HEK293 (cell line): ENCODE measurements around the gene RNF169.

Experiments used
- CTCF ChIA-PET: fragments of 350-600 bp; formaldehyde crosslinking; extraction: SDS; loops from one replicate; lab custom pipeline; 2021; ENCODE audit warnings: antibody characterized with exemption; lab: Yijun Ruan, JAX
- POLR2A ChIA-PET: fragments of 300-600 bp; formaldehyde crosslinking; extraction: SDS; loops from one replicate; lab custom pipeline; 2020; ENCODE audit warnings: antibody characterized with exemption, inconsistent platforms; lab: Yijun Ruan, JAX
- H3K27ac ChIP-seq: fragments of 200-500 bp; sonication (Bioruptor generic); 2 replicates; pipeline ENCODE4 v1.5.1; 2014; ENCODE audit warnings: low read depth, low read length, control low read depth, inconsistent platforms; ENCODE audit errors: extremely low read depth
- H3K36me3 ChIP-seq, 2 experiments: fragments of 200-500 bp in 1 of 2; sonication (Bioruptor generic) in 1 of 2; 1 replicate in 1 of 2; 2 replicates in 1 of 2; pipeline ENCODE4 v1.5.1; 2014 to 2017; ENCODE audit warnings: inconsistent platforms in 2 of 2, low read length in 2 of 2; ENCODE audit not compliant: control insufficient read depth in 2 of 2, insufficient read depth in 1 of 2
- H3K4me1 ChIP-seq: fragments of 200-500 bp; sonication (Bioruptor generic); 2 replicates; pipeline ENCODE4 v1.5.1; 2014; ENCODE audit warnings: mild to moderate bottlenecking, low read length, inconsistent platforms; ENCODE audit not compliant: control insufficient read depth, insufficient read depth
- H3K4me3 ChIP-seq: 2 replicates; pipeline ENCODE4 v1.5.1; 2011; ENCODE audit warnings: low read depth, mild to moderate bottlenecking, control low read depth, low read length, moderate library complexity
- H3K9me3 ChIP-seq: fragments of 200-500 bp; sonication (Bioruptor generic); 2 replicates; pipeline ENCODE4 v1.5.1; 2014; ENCODE audit warnings: low read depth, low read length, inconsistent platforms; ENCODE audit not compliant: control insufficient read depth, insufficient read depth
- GFI1B ChIP-seq: fragments of 450-650 bp; formaldehyde crosslinking; IDR thresholded peaks from 2 replicates; pipeline ENCODE4 v1.5.1; 2016; ENCODE audit warnings: missing biosample characterization, missing genetic modification characterization
- HOXD13 ChIP-seq: sonication (generic); formaldehyde crosslinking; IDR thresholded peaks from 2 replicates; pipeline ENCODE4 v1.8.0; 2022; ENCODE audit warnings: missing genetic modification reagents, borderline replicate concordance
- PRDM2 ChIP-seq: fragments of 450-650 bp; formaldehyde crosslinking; IDR thresholded peaks from 2 replicates; pipeline ENCODE4 v1.5.1; 2016; ENCODE audit warnings: missing biosample characterization, missing genetic modification characterization, borderline replicate concordance
- PRDM6 ChIP-seq: fragments of 450-650 bp; formaldehyde crosslinking; IDR thresholded peaks from 2 replicates; pipeline ENCODE4 v1.5.1; 2017; ENCODE audit warnings: missing biosample characterization, missing genetic modification characterization
- ZBTB20 ChIP-seq: fragments of 450-650 bp; formaldehyde crosslinking; IDR thresholded peaks from 2 replicates; pipeline ENCODE4 v1.5.1; 2016; ENCODE audit warnings: missing biosample characterization, missing genetic modification characterization
- ZBTB48 ChIP-seq: fragments of 450-650 bp; formaldehyde crosslinking; IDR thresholded peaks from 2 replicates; pipeline ENCODE4 v1.5.1; 2016; ENCODE audit warnings: missing biosample characterization, missing genetic modification characterization
- ZNF16 ChIP-seq: fragments of 450-650 bp; formaldehyde crosslinking; IDR thresholded peaks from 2 replicates; pipeline ENCODE4 v1.5.1; 2016; ENCODE audit warnings: low read depth, missing biosample characterization, missing genetic modification characterization
- ZNF18 ChIP-seq: fragments of 450-650 bp; formaldehyde crosslinking; IDR thresholded peaks from 2 replicates; pipeline ENCODE4 v1.5.1; 2016; ENCODE audit warnings: missing biosample characterization, missing genetic modification characterization
- ZNF239 ChIP-seq: fragments of 450-650 bp; formaldehyde crosslinking; IDR thresholded peaks from 2 replicates; pipeline ENCODE4 v1.5.1; 2016; ENCODE audit warnings: missing biosample characterization, missing genetic modification characterization
- ZNF366 ChIP-seq: fragments of 450-650 bp; formaldehyde crosslinking; conservative IDR thresholded peaks from 2 replicates; pipeline ENCODE4 v1.5.1; 2016; ENCODE audit warnings: missing biosample characterization, missing genetic modification characterization
- ZNF629 ChIP-seq: fragments of 450-650 bp; formaldehyde crosslinking; IDR thresholded peaks from 2 replicates; pipeline ENCODE4 v1.5.1; 2017; ENCODE audit warnings: missing biosample characterization, missing genetic modification characterization
- ZNF654 ChIP-seq: fragments of 450-650 bp; formaldehyde crosslinking; IDR thresholded peaks from 2 replicates; pipeline ENCODE4 v1.5.1; 2016; ENCODE audit warnings: low read depth, missing biosample characterization, missing genetic modification characterization
- ZNF701 ChIP-seq: fragments of 450-650 bp; formaldehyde crosslinking; IDR thresholded peaks from 2 replicates; pipeline ENCODE4 v1.5.1; 2016; ENCODE audit warnings: missing biosample characterization, missing genetic modification characterization
- ZNF747 ChIP-seq: fragments of 450-650 bp; formaldehyde crosslinking; IDR thresholded peaks from 2 replicates; pipeline ENCODE4 v1.5.1; 2016; ENCODE audit warnings: missing biosample characterization, missing genetic modification characterization
- ZSCAN23 ChIP-seq: fragments of 450-650 bp; formaldehyde crosslinking; IDR thresholded peaks from 2 replicates; pipeline ENCODE4 v1.5.1; 2016; ENCODE audit warnings: missing biosample characterization, missing genetic modification characterization

Gene RNF169

GRCh38 chr11:74773476-74773875 lies 24.8 kb downstream of the RNF169 start:
- ChIA-PET CTCF (interaction anchor here (0.7 to 2.0 kb wide), 3 partner anchors 16 to 48 kb away, joined by 3 to 7 read pairs (median 6); no protein-coding TSS in a partner anchor), POLR2A (interaction anchor here (0.5 to 1.4 kb wide), 2 partner anchors 13 to 25 kb away, joined by 3 to 6 read pairs; partner anchors contain the start of gene RNF169)
- Histone ChIP-seq H3K4me3 (no peak overlapping the region), H3K27ac (no peak overlapping the region), H3K9me3 (no peaks in the 10 kb centered on the region), H3K36me3 (no peaks in the 10 kb centered on the region), H3K4me1 (no peaks in the 10 kb centered on the region)
- TF ChIP-seq ZNF629 (tag by site-specific recombination) (peak; percentile 84), ZNF366 (tag by site-specific recombination) (0 out of 2 replicates have a peak, but pooled peaks have one; percentile 21), PRDM2 (tag by site-specific recombination) (no peak), PRDM6 (peak; percentile 87)

GRCh38 chr11:74775762-74776161 lies 27.1 kb downstream of the RNF169 start:
- ChIA-PET CTCF (no interaction called here), POLR2A (interaction anchor here (0.7 kb wide), 1 partner anchor 1880 kb away, joined by 6 read pairs; no protein-coding TSS in a partner anchor)
- no peak overlapping the region for H3K4me3 ChIP-seq
- no peaks in the 10 kb centered on the region for H3K36me3 ChIP-seq
- H3K9me3 ChIP-seq = no peaks in the 10 kb centered on the region
- no peak overlapping the region for H3K27ac ChIP-seq
- TF ChIP-seq ZBTB20 (tag by site-specific recombination) (no peak), HOXD13 (CRISPR knock-in tag) (no peak), ZNF239 (tag by site-specific recombination) (no peak), ZNF16 (no peak), ZBTB48 (tag by site-specific recombination) (no peak), GFI1B (tag by site-specific recombination) (no peak), ZNF18 (tag by site-specific recombination) (no peak), ZNF747 (tag by site-specific recombination) (no peak), ZSCAN23 (tag by site-specific recombination) (no peak), ZNF654 (tag by site-specific recombination) (no peak), ZNF701 (no peak)
- H3K4me1 ChIP-seq = no peaks in the 10 kb centered on the region
